Lower leg skin (tissue), 4 donors: Measurements from ENCODE around the gene ITGAD. TPM values are rescaled to one million over a fixed set of nuclear protein-coding genes. Genes with fewer than 3 reads are reported as not detected.

Source experiments
- DNase-seq, 2 donors: peaks; one replicate each; pipeline ENCODE4 v3.0.0-alpha.2; 2019; ENCODE audit warnings: low spot score in 2 of 2
- H3K4me3 ChIP-seq: fragments of 200-600 bp; sonication (generic); 2 replicates; pipeline ENCODE4 v1.5.1; 2017; ENCODE audit warnings: mild to moderate bottlenecking, low read depth; ENCODE audit not compliant: poor library complexity, severe bottlenecking
- CTCF ChIP-seq, 3 donors: fragments of 450-650 bp; IDR thresholded peaks; one replicate each; pipeline ENCODE4 v1.5.1; 2016; ENCODE audit warnings: antibody characterized with exemption in 3 of 3, mild to moderate bottlenecking in 3 of 3, moderate library complexity in 2 of 3
- POLR2A ChIP-seq, 2 donors: fragments of 450-650 bp; IDR thresholded peaks; one replicate each; pipeline ENCODE4 v1.6.1; 2016 to 2017; ENCODE audit warnings: antibody characterized with exemption in 2 of 2, mild to moderate bottlenecking in 1 of 2, moderate library complexity in 1 of 2
- WGBS, 2 donors: methylation state at CpG; one replicate each; pipeline ENCODE4 v1.1.5; 2018; 5-methylcytosine and 5-hydroxymethylcytosine counted together
- intact Hi-C: fragments of 100-400 bp; cut with DNase I; formaldehyde crosslinking; loops from one replicate; pipeline ENCODE4 v1.15.0; 2023; ENCODE audit warnings: low total_unique reads
- total RNA-seq, 4 donors: library from RNA; depleted of rRNA; stranded (reverse); fragments of >200 nt; gene quantifications; one replicate each; pipeline ENCODE4 v1.1.0, GENCODE V29; 2016

The ITGAD gene
- total RNA-seq, 4 donors from 2014 or later, result not detected

GRCh38 chr16:31371619-31372484 lies 21.3 kb upstream of the ITGAD start:
- DNase-seq, result no peak
- 67 to 74% methylated on average over 42 of the region's 42 CpGs for WGBS, 2 donors
- H3K4me3 ChIP-seq, result no peak overlapping the region
- no peak for TF ChIP-seq POLR2A (IDR thresholded peaks at IDR 0.05)
- no peak for TF ChIP-seq CTCF (IDR thresholded peaks at IDR 0.05)
- intact Hi-C loops, result no loop called here

DNA sequence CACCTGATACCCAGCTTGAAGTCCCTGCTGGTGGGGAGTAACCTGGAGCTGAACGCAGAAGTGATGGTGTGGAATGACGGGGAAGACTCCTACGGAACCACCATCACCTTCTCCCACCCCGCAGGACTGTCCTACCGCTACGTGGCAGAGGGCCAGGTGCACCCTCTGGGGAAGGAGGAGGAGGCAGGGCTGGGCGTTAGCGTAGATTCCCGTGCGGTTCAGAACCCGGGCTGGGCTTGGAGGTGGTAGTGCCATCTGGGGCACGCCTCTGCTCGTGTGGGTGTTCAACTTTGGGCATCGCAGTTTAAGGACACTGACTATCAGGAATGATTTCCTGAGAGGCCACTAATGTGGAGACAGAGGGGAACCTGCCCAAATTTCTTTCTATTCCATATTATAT lies 19.9 kb upstream of the ITGAD start:
- TF ChIP-seq CTCF (IDR thresholded peaks at IDR 0.05) (no peak), POLR2A (IDR thresholded peaks at IDR 0.05) (no peak)
- H3K4me3 ChIP-seq, result no peak overlapping the region
- WGBS, 2 donors, result 62 to 69% methylated on average over 14 of the region's 14 CpGs
- intact Hi-C loops, result no loop called here
- DNase-seq, result no peak

GRCh38 chr16:31375231-31375630 lies 17.9 kb upstream of the ITGAD start:
- TF ChIP-seq CTCF (IDR thresholded peaks at IDR 0.05) (no peak), POLR2A (IDR thresholded peaks at IDR 0.05) (no peak)
- H3K4me3 ChIP-seq, result no peak overlapping the region
- intact Hi-C loops, result no loop called here
- WGBS, 2 donors, result 91 to 93% methylated on average over 5 of the region's 5 CpGs
- DNase-seq, result no peak

GRCh38 chr16:31376705-31377104 lies 16.4 kb upstream of the ITGAD start:
- DNase-seq, result no peak
- no peak for TF ChIP-seq POLR2A (IDR thresholded peaks at IDR 0.05)
- TF ChIP-seq CTCF (IDR thresholded peaks at IDR 0.05), result no peak
- no peak overlapping the region for H3K4me3 ChIP-seq
- intact Hi-C loops, result no loop called here
- 84 to 88% methylated on average over 8 of the region's 8 CpGs for whole genome bisulfite sequencing, 2 donors

GRCh38 chr16:31377210-31377903 lies 15.8 kb upstream of the ITGAD start:
- DNase-seq, result no peak
- no peak overlapping the region for H3K4me3 ChIP-seq
- no peak for TF ChIP-seq CTCF (IDR thresholded peaks at IDR 0.05)
- TF ChIP-seq POLR2A (IDR thresholded peaks at IDR 0.05), result no peak
- 47 to 49% methylated on average over 7 of the region's 7 CpGs for WGBS, 2 donors
- intact Hi-C loops, result no loop called here
